Trophoblast cell (in vitro differentiated cells and primary cell): ENCODE data around the gene SULT4A1.

Experiments
- DNase-seq, 2 donors: peaks; one replicate each; pipeline ENCODE4 v3.0.0-alpha.2; 2016
- H2AFZ ChIP-seq: 2 replicates; pipeline ENCODE4 v1.6.1; 2013; ENCODE audit warnings: low read length, moderate library complexity, mild to moderate bottlenecking; ENCODE audit not compliant: insufficient read depth, poor library complexity
- H2AK5ac ChIP-seq: 2 replicates; pipeline ENCODE4 v1.6.1; 2013; ENCODE audit warnings: mild to moderate bottlenecking, low read length
- H2BK120ac ChIP-seq: 2 replicates; pipeline ENCODE4 v1.6.1; 2013; ENCODE audit warnings: low read length, mild to moderate bottlenecking, moderate library complexity; ENCODE audit not compliant: insufficient read depth, poor library complexity
- H2BK12ac ChIP-seq: 2 replicates; pipeline ENCODE4 v1.6.1; 2013; ENCODE audit warnings: mild to moderate bottlenecking, low read length, moderate library complexity
- H2BK5ac ChIP-seq: 2 replicates; pipeline ENCODE4 v1.6.1; 2013; ENCODE audit warnings: low read length, low read depth, moderate library complexity, mild to moderate bottlenecking; ENCODE audit not compliant: poor library complexity
- H3K14ac ChIP-seq: 2 replicates; pipeline ENCODE4 v1.6.1; 2013; ENCODE audit warnings: mild to moderate bottlenecking, low read length
- H3K18ac ChIP-seq: 2 replicates; pipeline ENCODE4 v1.6.1; 2013; ENCODE audit warnings: mild to moderate bottlenecking, low read length
- H3K23ac ChIP-seq: 2 replicates; pipeline ENCODE4 v1.6.1; 2013; ENCODE audit warnings: low read length
- H3K27ac ChIP-seq: 2 replicates; pipeline ENCODE4 v1.5.1; 2013; ENCODE audit warnings: low read depth, mild to moderate bottlenecking, inconsistent platforms, low read length, moderate library complexity
- H3K27me3 ChIP-seq: 2 replicates; pipeline ENCODE4 v1.6.1; 2013; ENCODE audit warnings: inconsistent platforms, mild to moderate bottlenecking, low read length, moderate library complexity; ENCODE audit not compliant: insufficient read depth
- H3K36me3 ChIP-seq, 2 experiments: 1 replicate in 1 of 2; 2 replicates in 1 of 2; pipeline ENCODE4 v1.6.1; 2013; ENCODE audit warnings: low read length in 2 of 2, mild to moderate bottlenecking in 2 of 2, moderate library complexity in 1 of 2; ENCODE audit not compliant: insufficient read depth in 2 of 2, control insufficient read depth in 1 of 2
- H3K4ac ChIP-seq: 2 replicates; pipeline ENCODE4 v1.6.1; 2013; ENCODE audit warnings: low read depth, mild to moderate bottlenecking, low read length, moderate library complexity
- H3K4me1 ChIP-seq, 2 experiments: 1 replicate in 1 of 2; 2 replicates in 1 of 2; pipeline ENCODE4 v1.6.1; 2013; ENCODE audit warnings: low read length in 2 of 2, mild to moderate bottlenecking in 2 of 2, moderate library complexity in 1 of 2; ENCODE audit not compliant: insufficient read depth in 2 of 2, control insufficient read depth in 1 of 2
- H3K4me2 ChIP-seq: 2 replicates; pipeline ENCODE4 v1.6.1; 2013; ENCODE audit warnings: inconsistent platforms, mild to moderate bottlenecking, low read length, moderate library complexity
- H3K4me3 ChIP-seq: 2 replicates; pipeline ENCODE4 v1.5.1; 2013; ENCODE audit warnings: mild to moderate bottlenecking, low read depth, low read length, inconsistent platforms
- H3K79me1 ChIP-seq: one replicate; pipeline ENCODE4 v1.6.1; 2013; ENCODE audit warnings: low read length
- H3K79me2 ChIP-seq: 2 replicates; pipeline ENCODE4 v1.6.1; 2013; ENCODE audit warnings: low read length, mild to moderate bottlenecking; ENCODE audit not compliant: control insufficient read depth, insufficient read depth, poor library complexity
- H3K9ac ChIP-seq: 2 replicates; pipeline ENCODE4 v1.6.1; 2013; ENCODE audit warnings: mild to moderate bottlenecking, low read length
- H3K9me3 ChIP-seq: 2 replicates; pipeline ENCODE4 v1.6.1; 2013; ENCODE audit warnings: low read depth, mild to moderate bottlenecking, control low read depth, inconsistent platforms, low read length; ENCODE audit not compliant: insufficient read depth
- H4K12ac ChIP-seq: 2 replicates; pipeline ENCODE4 v1.6.1; 2013; ENCODE audit warnings: low read depth, mild to moderate bottlenecking, low read length, moderate library complexity
- H4K8ac ChIP-seq: 2 replicates; pipeline ENCODE4 v1.6.1; 2013; ENCODE audit warnings: low read depth, mild to moderate bottlenecking, low read length, moderate library complexity
- H4K91ac ChIP-seq: one replicate; pipeline ENCODE4 v1.6.1; 2013; ENCODE audit warnings: low read depth, mild to moderate bottlenecking, low read length, moderate library complexity
- WGBS: extraction: QIAGEN DNeasy Blood & Tissue Kit; methylation state at CpG from one replicate; pipeline ENCODE4 v1.1.7; 2013; ENCODE audit warnings: missing lambda C conversion rate; ENCODE audit not compliant: insufficient read length, insufficient coverage; ENCODE audit errors: extremely low coverage; 5-methylcytosine and 5-hydroxymethylcytosine counted together

Gene SULT4A1

DNA sequence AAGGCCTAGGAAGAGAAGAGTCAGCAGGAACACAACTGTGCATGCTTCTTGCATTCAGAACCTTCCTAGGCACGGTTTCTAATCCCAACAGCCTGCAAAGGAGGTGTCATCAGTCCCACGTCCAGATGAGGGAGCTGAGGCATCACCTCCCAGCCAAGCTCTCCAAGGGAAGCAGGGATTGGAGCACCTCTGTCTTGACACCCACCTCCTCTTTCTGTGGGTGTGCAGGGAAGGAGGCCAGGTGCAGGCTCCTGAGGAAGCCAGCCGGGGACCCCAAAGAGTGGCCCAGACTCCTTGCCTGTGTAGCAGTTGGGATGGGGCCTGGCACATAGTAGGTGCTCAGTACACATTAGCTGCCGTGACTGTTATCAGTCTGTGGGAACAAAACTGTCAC, 27.5 kb upstream of the SULT4A1 start:
- Histone ChIP-seq H3K27me3 (peaks cover 22% of the 10 kb centered on the region), H3K4me3 (no peak overlapping the region), H4K12ac (no peak overlapping the region), H3K9me3 (peaks cover 2% of the 10 kb centered on the region), H3K23ac (no peak overlapping the region), H2AFZ (no peak overlapping the region), H3K79me1 (no peaks in the 10 kb centered on the region), H4K8ac (no peak overlapping the region), H3K79me2 (no peaks in the 10 kb centered on the region), H3K14ac (no peak overlapping the region), H3K4me2 (no peak overlapping the region), H2BK12ac (no peak overlapping the region), H3K36me3 (no peaks in the 10 kb centered on the region), H3K27ac (no peak overlapping the region), H2BK5ac (no peak overlapping the region), H3K9ac (no peak overlapping the region), H2BK120ac (no peak overlapping the region), H3K4me1 (peaks cover 0 to 4% of the 10 kb centered on the region in 2 experiments), H2AK5ac (no peak overlapping the region), H3K18ac (no peak overlapping the region), H4K91ac (no peak overlapping the region), H3K4ac (no peak overlapping the region)
- no peak for DNase-seq
- WGBS: no CpG with 5 or more reads among the region's 4 CpGs

DNA sequence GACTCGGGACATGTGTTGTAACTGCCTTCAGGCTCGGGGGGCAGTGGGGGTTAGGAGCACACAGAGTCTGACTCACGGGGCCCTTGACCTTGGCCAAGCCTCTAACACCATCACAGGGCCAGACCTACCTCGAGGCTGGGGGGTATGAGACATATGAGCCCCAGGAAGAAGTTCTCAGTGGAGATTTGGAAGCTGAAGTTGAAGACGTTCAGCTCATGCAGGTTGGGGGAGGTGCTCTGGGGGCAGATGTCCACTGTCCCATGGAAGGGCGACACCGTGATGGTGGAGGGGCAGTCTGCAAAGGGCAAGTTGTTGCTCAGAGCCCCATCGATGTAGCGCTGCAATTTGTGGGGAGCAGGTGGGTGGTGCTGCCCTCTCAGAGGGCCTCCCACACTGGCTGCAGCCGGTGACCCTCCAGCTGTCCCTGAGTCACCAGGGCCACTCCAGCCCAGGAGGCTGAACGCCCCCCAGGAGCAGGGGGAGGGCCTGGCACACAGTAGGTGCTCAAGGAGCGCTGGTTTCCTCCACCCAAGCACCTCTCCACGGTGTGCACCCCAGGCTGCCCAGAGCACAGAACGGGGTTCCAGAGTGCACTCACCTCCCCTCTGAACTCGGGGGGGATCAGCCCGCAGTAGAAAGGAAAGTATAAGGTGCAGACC, 27.0 kb upstream of the SULT4A1 start:
- Histone ChIP-seq H3K23ac (no peak overlapping the region), H3K4me1 (peaks cover 0 to 4% of the 10 kb centered on the region in 2 experiments), H2BK120ac (no peak overlapping the region), H4K12ac (no peak overlapping the region), H3K4me2 (no peak overlapping the region), H3K9me3 (peaks cover 2% of the 10 kb centered on the region), H3K18ac (no peak overlapping the region), H2BK12ac (no peak overlapping the region), H3K4me3 (no peak overlapping the region), H3K79me1 (no peaks in the 10 kb centered on the region), H3K9ac (no peak overlapping the region), H3K27ac (no peak overlapping the region), H3K36me3 (no peaks in the 10 kb centered on the region), H3K27me3 (peaks cover 22% of the 10 kb centered on the region), H2AK5ac (no peak overlapping the region), H2BK5ac (no peak overlapping the region), H3K4ac (no peak overlapping the region), H4K91ac (no peak overlapping the region), H3K14ac (no peak overlapping the region), H2AFZ (no peak overlapping the region), H4K8ac (no peak overlapping the region), H3K79me2 (no peaks in the 10 kb centered on the region)
- DNase-seq: no peak
- no CpG with 5 or more reads among the region's 16 CpGs for WGBS

DNA sequence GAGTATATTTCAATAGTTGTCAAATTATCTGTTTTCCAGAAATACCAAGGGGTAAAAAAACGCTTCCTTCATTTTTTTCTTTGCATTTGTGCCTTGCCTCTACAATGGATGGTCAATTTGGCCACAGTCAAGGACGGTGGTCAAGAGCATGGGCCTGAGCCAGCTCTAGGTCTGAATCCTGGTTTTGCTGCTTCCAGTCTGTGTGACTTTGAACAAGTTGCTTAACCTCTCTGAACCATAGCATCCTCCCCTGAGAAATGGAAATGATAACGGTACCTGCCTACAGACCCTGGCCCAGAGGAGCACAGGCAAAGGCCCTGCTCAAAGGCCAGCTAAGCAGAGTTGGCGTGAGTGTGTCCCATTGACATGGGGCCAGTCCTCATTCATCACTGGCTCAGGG, 26.4 kb upstream of the SULT4A1 start:
- no peak overlapping the region for H2AFZ ChIP-seq
- no peak overlapping the region for H2BK120ac ChIP-seq
- no peak overlapping the region for H4K12ac ChIP-seq
- no peak overlapping the region for H3K18ac ChIP-seq
- H4K91ac ChIP-seq: no peak overlapping the region
- H3K79me1 ChIP-seq: no peaks in the 10 kb centered on the region
- no peaks in the 10 kb centered on the region for H3K9me3 ChIP-seq
- H3K4ac ChIP-seq: no peak overlapping the region
- no peak for DNase-seq
- no peak overlapping the region for H2BK5ac ChIP-seq
- no peak overlapping the region for H3K27ac ChIP-seq
- no peaks in the 10 kb centered on the region for H3K36me3 ChIP-seq
- WGBS: no CpG with 5 or more reads among the region's 4 CpGs
- H3K27me3 ChIP-seq: peaks cover 22% of the 10 kb centered on the region
- H2AK5ac ChIP-seq: no peak overlapping the region
- H3K14ac ChIP-seq: no peak overlapping the region
- H3K23ac ChIP-seq: no peak overlapping the region
- no peak overlapping the region for H4K8ac ChIP-seq
- no peaks in the 10 kb centered on the region for H3K79me2 ChIP-seq
- no peak overlapping the region for H2BK12ac ChIP-seq
- H3K4me2 ChIP-seq: no peak overlapping the region
- H3K4me1 ChIP-seq: peaks cover 0 to 4% of the 10 kb centered on the region in 2 experiments
- no peak overlapping the region for H3K4me3 ChIP-seq
- no peak overlapping the region for H3K9ac ChIP-seq

- Histone ChIP-seq H3K23ac (no peak overlapping the region), H3K9ac (no peak overlapping the region), H3K27me3 (peaks cover 20% of the 10 kb centered on the region), H2AK5ac (no peak overlapping the region), H4K91ac (no peak overlapping the region), H3K4me1 (peaks cover 0 to 4% of the 10 kb centered on the region in 2 experiments), H4K12ac (no peak overlapping the region), H3K4me3 (no peak overlapping the region), H2BK5ac (no peak overlapping the region), H2AFZ (no peak overlapping the region), H2BK120ac (no peak overlapping the region), H3K18ac (no peak overlapping the region), H3K36me3 (no peaks in the 10 kb centered on the region), H3K4ac (no peak overlapping the region), H4K8ac (no peak overlapping the region), H3K27ac (no peak overlapping the region), H3K9me3 (no peaks in the 10 kb centered on the region), H2BK12ac (no peak overlapping the region), H3K79me1 (no peaks in the 10 kb centered on the region), H3K4me2 (no peak overlapping the region), H3K14ac (no peak overlapping the region), H3K79me2 (no peaks in the 10 kb centered on the region)
- no CpG with 5 or more reads among the region's 4 CpGs for WGBS
- no peak for DNase-seq
These were observed 25.1 kb upstream of the SULT4A1 start for GRCh38 chr22:43887391-43887790.
